NCI-H1930 (cell line): Measurements from ENCODE around the gene SEC61A1.
A peak's percentile ranks its signal among the peaks of the same experiment; 100 is the strongest.

ENCODE experiments used
- DNase-seq, 2 experiments: peaks; one replicate each; lab custom pipeline; 2025; lab: John Stamatoyannopoulos, UW

SEC61A1 gene

GRCh38 chr3:128060473-128061381, 8.5 kb downstream of the SEC61A1 start:
- DNase-seq: no peak

- no peak for DNase-seq
Observed at GRCh38 chr3:128062033-128062745, 10.0 kb downstream of the SEC61A1 start.

GRCh38 chr3:128063865-128064264, 11.6 kb downstream of the SEC61A1 start:
- DNase-seq: no peak

GRCh38 chr3:128064962-128065361, 12.7 kb downstream of the SEC61A1 start:
- DNase-seq: no peak

GRCh38 chr3:128066114-128066513, 13.9 kb downstream of the SEC61A1 start:
- no peak for DNase-seq

- no peak for DNase-seq
Observed at GRCh38 chr3:128066676-128067075, 14.4 kb downstream of the SEC61A1 start.

- DNase-seq: no peak
Observed at GRCh38 chr3:128067489-128067888, 15.3 kb downstream of the SEC61A1 start.

GRCh38 chr3:128068156-128068620, 16.0 kb downstream of the SEC61A1 start:
- DNase-seq: peak in 1 of 2 experiments; percentile 27

- no peak for DNase-seq
Observed at GRCh38 chr3:128069271-128069670, 17.0 kb downstream of the SEC61A1 start.

- no peak for DNase-seq
Observed at GRCh38 chr3:128070898-128071591, 18.8 kb downstream of the SEC61A1 start.

- DNase-seq: no peak
Observed at GRCh38 chr3:128071771-128072453, 19.7 kb downstream of the SEC61A1 start.

GRCh38 chr3:128072454-128073184, 20.4 kb downstream of the SEC61A1 start:
- no peak for DNase-seq

GRCh38 chr3:128073185-128073725, 21.0 kb downstream of the SEC61A1 start:
- DNase-seq: no peak

GRCh38 chr3:128073807-128074206, 21.6 kb downstream of the SEC61A1 start:
- DNase-seq: no peak

- DNase-seq: no peak
Observed at GRCh38 chr3:128074851-128075521, 22.7 kb downstream of the SEC61A1 start.

GRCh38 chr3:128075522-128076482, 23.6 kb downstream of the SEC61A1 start:
- DNase-seq: no peak

- no peak for DNase-seq
Observed at GRCh38 chr3:128076483-128077201, 24.4 kb downstream of the SEC61A1 start.

- DNase-seq: no peak
Observed at GRCh38 chr3:128077202-128077624, 25.0 kb downstream of the SEC61A1 start.
